Measurements from ENCODE around the gene LIX1L.

The LIX1L gene

DNA sequence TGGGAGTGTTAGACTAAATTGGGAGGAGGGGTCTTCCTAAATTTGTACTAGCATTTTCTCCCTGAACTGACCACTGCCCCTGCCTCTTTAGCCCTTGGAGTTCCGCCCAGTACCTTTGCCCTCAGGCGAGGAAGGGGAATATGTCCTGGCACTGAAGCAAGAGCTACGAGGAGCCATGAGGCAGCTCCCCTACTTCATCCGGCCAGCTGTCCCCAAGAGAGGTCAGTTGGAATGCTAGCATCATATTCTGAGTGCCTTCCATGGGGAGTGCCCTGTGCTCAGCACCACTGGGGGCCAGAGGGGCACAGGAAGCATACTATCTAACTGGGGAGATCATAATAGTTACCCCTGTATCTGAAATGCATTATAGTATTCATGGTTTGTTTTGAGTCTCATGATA lies 17.4 kb upstream of the LIX1L start:
- no peaks in the 10 kb centered on the region for H3K9me3 ChIP-seq (ENCODE audit: control insufficient read depth, low read length)
- H3K4me1 ChIP-seq (ENCODE audit: control insufficient read depth, insufficient read depth, low read length) = peaks cover 33% of the 10 kb centered on the region
- no peaks in the 10 kb centered on the region for H3K27me3 ChIP-seq (replicated peaks; ENCODE audit: control insufficient read depth, insufficient read depth, low read length)
- no peak for DNase-seq (ENCODE audit: low read depth)
- H3K4me3 ChIP-seq (ENCODE audit: low read length) = no peak overlapping the region
- no peak overlapping the region for H3K9ac ChIP-seq (ENCODE audit: low read length)
- no peaks in the 10 kb centered on the region for H3K36me3 ChIP-seq (ENCODE audit: control insufficient read depth, insufficient read depth, low read length, severe bottlenecking)

DNA sequence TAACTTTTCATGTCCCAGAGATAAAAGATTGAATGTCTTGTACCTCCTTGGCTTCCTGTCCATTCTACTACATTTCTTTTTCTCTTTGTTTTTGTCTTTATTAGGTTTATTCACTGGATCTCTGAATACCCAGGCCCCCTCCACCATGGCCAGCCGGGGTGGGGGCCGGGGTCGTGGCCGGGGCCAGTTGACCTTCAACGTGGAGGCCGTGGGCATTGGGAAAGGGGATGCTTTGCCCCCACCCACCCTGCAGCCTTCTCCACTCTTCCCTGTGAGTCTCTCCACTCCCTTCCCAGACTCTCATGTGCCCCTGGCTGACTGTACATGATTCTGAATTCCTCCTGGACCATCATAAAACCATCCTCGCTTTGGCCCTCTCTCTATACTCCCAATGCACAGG lies 16.9 kb upstream of the LIX1L start:
- DNase-seq (ENCODE audit: low read depth) = no peak
- Histone ChIP-seq H3K4me3 (ENCODE audit: low read length) (no peak overlapping the region), H3K4me1 (ENCODE audit: control insufficient read depth, insufficient read depth, low read length) (peaks cover 28% of the 10 kb centered on the region), H3K27me3 (replicated peaks; ENCODE audit: control insufficient read depth, insufficient read depth, low read length) (no peaks in the 10 kb centered on the region), H3K9me3 (ENCODE audit: control insufficient read depth, low read length) (no peaks in the 10 kb centered on the region), H3K9ac (ENCODE audit: low read length) (no peak overlapping the region), H3K36me3 (ENCODE audit: control insufficient read depth, insufficient read depth, low read length, severe bottlenecking) (no peaks in the 10 kb centered on the region)

DNA sequence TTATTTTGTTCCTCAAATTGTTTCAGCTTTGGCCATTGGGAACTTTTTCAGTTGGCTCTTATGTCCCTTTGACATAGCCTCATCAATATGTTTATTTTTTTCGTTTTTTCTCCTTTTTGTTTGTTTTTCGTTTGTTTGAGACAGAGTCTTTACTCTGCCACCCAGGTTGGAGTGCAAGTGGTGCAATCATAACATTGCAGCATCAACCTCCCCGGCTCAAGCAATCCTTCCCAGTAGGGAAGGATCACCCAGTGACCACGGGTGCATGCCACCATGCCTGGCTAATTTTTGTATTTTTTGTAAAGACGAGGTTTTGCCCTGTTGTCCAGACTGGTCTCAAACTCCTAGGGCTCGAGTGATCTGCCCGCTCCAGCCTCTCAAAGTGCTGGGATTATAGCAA lies 14.8 kb upstream of the LIX1L start:
- H3K9me3 ChIP-seq (ENCODE audit: control insufficient read depth, low read length) = no peaks in the 10 kb centered on the region
- no peaks in the 10 kb centered on the region for H3K36me3 ChIP-seq (ENCODE audit: control insufficient read depth, insufficient read depth, low read length, severe bottlenecking)
- no peak overlapping the region for H3K9ac ChIP-seq (ENCODE audit: low read length)
- no peaks in the 10 kb centered on the region for H3K27me3 ChIP-seq (replicated peaks; ENCODE audit: control insufficient read depth, insufficient read depth, low read length)
- H3K4me3 ChIP-seq (ENCODE audit: low read length) = no peak overlapping the region
- no peak for DNase-seq (ENCODE audit: low read depth)
- peaks cover 7% of the 10 kb centered on the region for H3K4me1 ChIP-seq (ENCODE audit: control insufficient read depth, insufficient read depth, low read length)

DNA sequence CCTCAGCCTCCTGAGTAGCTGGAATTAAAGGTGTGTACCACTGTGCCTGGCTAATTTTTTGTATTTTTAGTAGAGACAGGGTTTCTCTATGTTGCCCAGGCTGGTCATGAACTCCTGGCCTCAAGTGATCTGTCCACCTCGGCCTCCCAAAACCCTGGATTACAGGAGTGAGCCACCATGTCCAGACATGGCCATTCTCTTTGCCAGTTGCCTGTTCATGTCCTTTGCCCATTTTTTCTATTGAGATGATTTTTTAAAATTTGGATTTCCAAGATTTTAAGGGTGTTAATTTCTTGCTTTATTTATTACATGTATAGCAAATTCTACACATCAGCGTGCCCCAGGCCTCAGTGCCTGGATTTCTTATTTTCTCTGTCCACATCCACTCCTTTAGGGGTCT lies 9.5 kb upstream of the LIX1L start:
- no peaks in the 10 kb centered on the region for H3K36me3 ChIP-seq (ENCODE audit: control insufficient read depth, insufficient read depth, low read length, severe bottlenecking)
- no peak overlapping the region for H3K9ac ChIP-seq (ENCODE audit: low read length)
- H3K4me3 ChIP-seq (ENCODE audit: low read length) = no peak overlapping the region
- H3K9me3 ChIP-seq (ENCODE audit: control insufficient read depth, low read length) = no peaks in the 10 kb centered on the region
- H3K27me3 ChIP-seq (replicated peaks; ENCODE audit: control insufficient read depth, insufficient read depth, low read length) = no peaks in the 10 kb centered on the region
- DNase-seq (ENCODE audit: low read depth) = no peak
- H3K4me1 ChIP-seq (ENCODE audit: control insufficient read depth, insufficient read depth, low read length) = peaks cover 23% of the 10 kb centered on the region

DNA sequence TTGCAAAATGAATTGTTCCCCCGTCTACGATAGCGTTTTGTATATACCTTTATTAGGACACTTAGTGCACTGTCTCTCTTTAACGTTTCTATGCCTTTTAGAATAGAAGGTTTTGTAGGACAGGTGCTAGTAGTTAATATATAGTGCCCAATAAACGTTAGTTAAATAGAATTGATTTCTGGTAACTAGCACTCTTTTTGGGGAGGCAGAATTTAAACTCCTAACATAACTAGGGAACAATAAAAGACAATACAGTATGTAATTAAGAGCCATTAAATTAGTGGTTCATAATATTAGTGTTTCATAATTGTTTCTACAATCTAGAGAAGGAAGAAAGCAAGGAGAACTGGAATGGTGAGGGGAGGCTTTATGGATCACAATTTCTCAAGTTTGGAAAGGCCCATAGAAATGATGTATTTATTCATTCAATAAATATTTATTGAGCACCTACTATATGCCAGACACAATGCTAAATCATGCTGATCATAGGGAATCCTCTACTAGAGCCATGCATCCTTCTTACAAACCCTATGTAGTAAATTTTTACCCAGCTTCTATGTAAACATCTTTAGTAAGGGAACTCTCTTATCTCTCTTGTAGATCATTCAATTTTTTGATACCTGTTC lies 7.4 kb upstream of the LIX1L start:
- Histone ChIP-seq H3K4me1 (ENCODE audit: control insufficient read depth, insufficient read depth, low read length) (peaks cover 38% of the 10 kb centered on the region), H3K9ac (ENCODE audit: low read length) (peak overlapping the region; percentile 93), H3K9me3 (ENCODE audit: control insufficient read depth, low read length) (no peaks in the 10 kb centered on the region), H3K4me3 (ENCODE audit: low read length) (peak overlapping the region; percentile 97), H3K27me3 (replicated peaks; ENCODE audit: control insufficient read depth, insufficient read depth, low read length) (no peaks in the 10 kb centered on the region), H3K36me3 (ENCODE audit: control insufficient read depth, insufficient read depth, low read length, severe bottlenecking) (no peaks in the 10 kb centered on the region)
- no peak for DNase-seq (ENCODE audit: low read depth)

DNA sequence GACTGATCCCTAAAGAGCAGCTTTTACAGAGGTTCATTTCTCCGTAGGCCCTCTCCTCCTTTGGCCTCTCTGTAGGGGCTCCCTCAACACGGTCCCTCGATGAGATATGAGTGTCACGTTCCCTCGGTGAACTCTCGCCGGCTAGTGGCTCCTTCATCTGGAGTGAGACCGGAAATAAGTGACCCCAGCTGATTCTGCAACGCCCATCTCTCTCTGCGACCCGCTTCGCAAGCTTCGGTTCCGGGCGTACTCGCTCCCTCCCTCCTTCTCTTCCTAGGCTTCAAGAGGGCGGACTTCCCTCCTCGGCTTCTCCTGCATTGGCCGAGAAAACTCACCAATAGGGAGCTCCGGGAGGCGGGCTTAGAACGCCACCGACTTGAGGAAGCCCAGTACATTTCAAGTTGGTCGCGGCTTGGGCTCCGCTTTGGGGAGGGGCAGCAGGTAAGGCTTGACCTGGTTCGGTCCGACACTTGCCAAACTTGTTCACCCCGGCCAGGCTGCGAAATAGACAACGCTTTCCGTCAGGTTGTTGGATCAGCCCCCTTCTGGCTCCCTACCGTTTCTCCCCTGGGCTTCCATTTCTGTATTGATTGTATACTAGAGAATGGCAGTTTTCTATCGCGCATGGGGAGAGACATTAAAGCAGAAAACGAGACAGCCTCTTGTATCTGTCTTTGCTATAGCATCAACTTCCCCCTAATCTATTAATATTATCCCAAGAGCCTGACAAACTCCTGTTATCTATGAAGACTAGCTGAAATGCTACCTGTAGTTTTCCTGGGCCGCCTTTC lies 6.7 kb upstream of the LIX1L start, which contains the start of the genes ANKRD34A and POLR3GL:
ANKRD34A (minus strand) TSS at position 248 of the 791 bp plus-strand sequence. CDS start 2,816 bp downstream, outside the sequence.
POLR3GL (plus strand) TSS at position 363 of the 791 bp plus-strand sequence. CDS start 10,176 bp downstream, outside the sequence.
- peak; percentile 98 for DNase-seq (ENCODE audit: low read depth)
- Histone ChIP-seq H3K27me3 (replicated peaks; ENCODE audit: control insufficient read depth, insufficient read depth, low read length) (no peaks in the 10 kb centered on the region), H3K9me3 (ENCODE audit: control insufficient read depth, low read length) (no peaks in the 10 kb centered on the region), H3K4me3 (ENCODE audit: low read length) (peak within 1 kb of the TSS; percentile 97), H3K9ac (ENCODE audit: low read length) (peak within 1 kb of the TSS; percentile 93), H3K4me1 (ENCODE audit: control insufficient read depth, insufficient read depth, low read length) (peaks cover 38% of the 10 kb centered on the region), H3K36me3 (ENCODE audit: control insufficient read depth, insufficient read depth, low read length, severe bottlenecking) (no peaks in the 10 kb centered on the region)

DNA sequence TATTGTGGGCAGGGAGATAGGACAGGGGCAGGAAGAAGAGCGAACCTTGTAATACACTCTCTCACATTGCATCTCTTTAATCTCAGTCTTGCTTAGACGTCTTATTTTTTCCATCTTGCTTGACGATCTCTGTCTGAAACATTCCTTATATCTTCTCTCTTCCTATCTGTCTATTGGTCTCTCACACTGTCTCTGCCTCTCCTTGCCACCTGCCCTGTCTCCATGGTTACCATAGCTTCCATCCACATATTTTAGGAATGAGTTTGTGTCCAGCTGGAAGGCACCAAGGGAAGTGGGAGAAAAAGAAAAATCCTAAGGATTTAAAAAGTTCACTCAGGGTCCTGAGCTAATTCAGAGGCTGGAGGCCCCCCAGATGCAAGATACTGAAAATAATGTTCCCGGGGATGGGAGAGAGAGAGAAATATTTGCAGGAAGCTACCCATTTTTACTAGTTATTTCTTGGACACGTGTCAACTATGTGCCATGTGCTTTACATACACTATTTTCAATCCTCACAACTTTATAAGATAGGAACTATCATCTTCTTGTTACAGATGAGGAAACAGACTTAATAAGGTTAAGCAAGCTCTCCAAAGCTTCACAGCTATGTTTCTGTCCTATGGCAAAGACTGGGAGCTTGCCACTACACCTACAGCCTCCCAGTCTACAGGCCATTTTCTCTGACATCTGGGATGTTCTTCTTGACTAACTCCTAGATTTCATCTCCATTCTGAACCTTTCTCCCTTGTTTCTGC lies 5.6 kb upstream of the LIX1L start:
- H3K36me3 ChIP-seq (ENCODE audit: control insufficient read depth, insufficient read depth, low read length, severe bottlenecking) = no peaks in the 10 kb centered on the region
- H3K9me3 ChIP-seq (ENCODE audit: control insufficient read depth, low read length) = no peaks in the 10 kb centered on the region
- peak overlapping the region; percentile 97 for H3K4me3 ChIP-seq (ENCODE audit: low read length)
- peak; percentile 46 for DNase-seq (ENCODE audit: low read depth)
- H3K27me3 ChIP-seq (replicated peaks; ENCODE audit: control insufficient read depth, insufficient read depth, low read length) = no peaks in the 10 kb centered on the region
- peaks cover 40% of the 10 kb centered on the region for H3K4me1 ChIP-seq (ENCODE audit: control insufficient read depth, insufficient read depth, low read length)
- peak overlapping the region; percentile 93 for H3K9ac ChIP-seq (ENCODE audit: low read length)

DNA sequence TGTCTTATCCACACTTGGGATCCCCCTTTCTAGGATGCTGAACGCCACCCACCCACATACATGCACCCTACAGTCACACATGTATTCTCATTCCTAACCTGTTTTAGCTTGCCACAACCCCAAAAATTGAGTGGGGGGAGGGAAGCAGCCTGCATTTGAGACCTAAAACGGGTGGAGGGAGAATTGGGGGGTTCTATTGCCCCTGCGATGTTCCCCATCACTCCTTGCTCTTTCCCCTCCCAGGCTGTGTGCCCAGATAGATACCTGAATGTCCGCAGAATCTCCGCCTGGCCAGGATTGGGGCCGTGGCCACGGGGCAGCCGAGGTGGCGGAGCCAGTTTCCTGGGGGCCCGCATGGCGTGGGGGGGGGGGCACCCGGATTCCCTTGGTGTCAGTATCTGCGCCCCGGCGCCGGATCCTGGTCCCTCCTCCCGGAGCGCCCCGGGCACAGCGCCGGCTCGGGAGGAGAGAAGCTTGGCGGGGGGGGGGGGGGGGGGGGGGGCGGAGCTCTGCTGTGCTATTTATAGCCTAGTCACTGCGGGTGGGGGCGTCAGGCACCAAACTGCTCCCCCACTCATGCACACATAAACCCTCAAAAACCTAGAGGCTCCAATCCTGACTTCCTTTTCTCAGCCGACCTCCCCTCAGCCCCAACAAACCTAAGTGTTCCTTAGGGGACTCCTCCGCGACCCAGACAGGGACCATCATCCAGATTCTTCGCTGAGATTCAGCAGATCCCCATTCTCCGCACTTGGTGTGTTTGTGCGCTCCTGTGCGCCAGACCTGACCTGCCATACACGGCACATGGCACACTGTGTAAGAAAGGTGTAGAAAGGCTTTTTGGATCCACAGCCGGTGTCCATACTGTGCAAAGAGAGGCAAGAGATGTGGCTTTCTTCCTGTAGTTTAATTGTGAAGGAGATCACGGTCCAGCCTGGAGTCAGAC lies 4.6 kb upstream of the LIX1L start:
- Histone ChIP-seq H3K4me1 (ENCODE audit: control insufficient read depth, insufficient read depth, low read length) (peaks cover 45% of the 10 kb centered on the region), H3K9me3 (ENCODE audit: control insufficient read depth, low read length) (no peaks in the 10 kb centered on the region), H3K36me3 (ENCODE audit: control insufficient read depth, insufficient read depth, low read length, severe bottlenecking) (no peaks in the 10 kb centered on the region), H3K27me3 (replicated peaks; ENCODE audit: control insufficient read depth, insufficient read depth, low read length) (no peaks in the 10 kb centered on the region), H3K4me3 (ENCODE audit: low read length) (peak overlapping the region; percentile 86), H3K9ac (ENCODE audit: low read length) (peak overlapping the region; percentile 93)
- peak; percentile 67 for DNase-seq (ENCODE audit: low read depth)

DNA sequence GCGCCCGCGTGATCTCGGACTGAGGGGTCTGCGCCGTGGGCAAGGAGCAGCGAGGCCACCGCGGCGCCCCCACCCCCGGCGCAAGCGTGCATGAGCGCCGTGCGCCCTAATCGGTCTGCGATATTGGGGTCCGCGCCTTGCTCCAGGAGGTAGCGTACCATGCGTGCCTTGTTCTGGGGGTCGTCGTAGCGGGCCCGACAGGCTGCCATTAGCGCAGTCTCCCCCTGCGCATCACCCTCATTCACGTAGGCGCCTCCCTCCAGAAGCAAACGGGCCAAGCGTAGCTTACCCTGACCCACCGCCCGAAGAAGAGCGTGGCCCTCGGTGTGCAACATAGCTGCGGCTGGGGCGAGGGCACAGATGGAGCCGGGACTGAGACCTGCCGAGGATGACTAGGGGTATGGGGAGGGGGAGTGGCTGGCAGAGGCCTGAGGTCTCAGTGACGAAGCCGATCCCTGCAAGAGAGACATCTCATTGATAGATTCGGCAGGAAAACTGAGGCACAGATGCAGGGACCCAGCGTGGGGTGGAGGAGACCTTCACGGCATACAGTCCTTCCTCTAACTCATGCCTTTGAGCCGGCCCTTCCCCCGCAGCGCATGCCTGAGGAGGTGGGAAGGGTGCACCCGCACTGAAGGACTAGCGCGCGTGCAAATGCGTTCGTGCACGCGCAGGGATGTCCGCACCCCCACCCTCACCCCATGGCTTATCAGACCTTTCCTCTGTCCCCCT lies 3.8 kb upstream of the LIX1L start:
- peaks cover 51% of the 10 kb centered on the region for H3K4me1 ChIP-seq (ENCODE audit: control insufficient read depth, insufficient read depth, low read length)
- H3K27me3 ChIP-seq (replicated peaks; ENCODE audit: control insufficient read depth, insufficient read depth, low read length) = no peaks in the 10 kb centered on the region
- peak; percentile 58 for DNase-seq (ENCODE audit: low read depth)
- peak overlapping the region; percentile 86 for H3K4me3 ChIP-seq (ENCODE audit: low read length)
- no peaks in the 10 kb centered on the region for H3K9me3 ChIP-seq (ENCODE audit: control insufficient read depth, low read length)
- peak overlapping the region; percentile 87 for H3K9ac ChIP-seq (ENCODE audit: low read length)
- H3K36me3 ChIP-seq (ENCODE audit: control insufficient read depth, insufficient read depth, low read length, severe bottlenecking) = no peaks in the 10 kb centered on the region

DNA sequence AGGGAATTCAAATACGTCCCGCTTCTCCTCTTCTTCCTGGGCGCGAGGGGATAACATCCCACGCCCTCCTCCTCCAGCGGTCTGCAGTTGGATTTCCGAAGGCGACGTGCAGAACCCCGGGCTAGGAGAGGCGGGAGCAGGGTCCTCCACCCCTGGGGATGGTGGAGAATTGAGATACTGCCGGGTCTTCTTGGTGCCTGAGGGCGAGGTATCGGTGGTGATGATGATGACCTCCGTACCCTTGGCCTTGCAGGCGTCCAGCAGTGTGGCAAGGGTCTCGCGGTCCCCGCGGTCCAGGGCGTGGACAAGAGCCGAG lies 3.2 kb upstream of the LIX1L start:
- H3K9ac ChIP-seq (ENCODE audit: low read length) = peak overlapping the region; percentile 87
- no peaks in the 10 kb centered on the region for H3K36me3 ChIP-seq (ENCODE audit: control insufficient read depth, insufficient read depth, low read length, severe bottlenecking)
- H3K27me3 ChIP-seq (replicated peaks; ENCODE audit: control insufficient read depth, insufficient read depth, low read length) = no peaks in the 10 kb centered on the region
- no peak for DNase-seq (ENCODE audit: low read depth)
- H3K4me1 ChIP-seq (ENCODE audit: control insufficient read depth, insufficient read depth, low read length) = peaks cover 56% of the 10 kb centered on the region
- no peaks in the 10 kb centered on the region for H3K9me3 ChIP-seq (ENCODE audit: control insufficient read depth, low read length)
- peak overlapping the region; percentile 86 for H3K4me3 ChIP-seq (ENCODE audit: low read length)

All from adipocyte (in vitro differentiated cells).